PC-9 (cell line): ENCODE data around the gene PPP6C.

Experiments
- EZH2 ChIP-seq: fragments of 200-600 bp; sonication (generic); IDR thresholded peaks from 2 replicates; pipeline ENCODE4 v1.8.0; 2017; ENCODE audit warnings: antibody characterized with exemption, low read depth
- TF ChIP-seq, protein P1 (sequence below): fragments of 200-600 bp; sonication (generic); conservative IDR thresholded peaks from 2 replicates; pipeline ENCODE4 v1.6.1; 2017; ENCODE audit warnings: mixed run types, antibody characterized with exemption, mild to moderate bottlenecking, moderate library complexity

GRCh38 chr9:125133403-125134329 is 55.9 kb downstream of the PPP6C start:
- TF ChIP-seq, protein P1, sequence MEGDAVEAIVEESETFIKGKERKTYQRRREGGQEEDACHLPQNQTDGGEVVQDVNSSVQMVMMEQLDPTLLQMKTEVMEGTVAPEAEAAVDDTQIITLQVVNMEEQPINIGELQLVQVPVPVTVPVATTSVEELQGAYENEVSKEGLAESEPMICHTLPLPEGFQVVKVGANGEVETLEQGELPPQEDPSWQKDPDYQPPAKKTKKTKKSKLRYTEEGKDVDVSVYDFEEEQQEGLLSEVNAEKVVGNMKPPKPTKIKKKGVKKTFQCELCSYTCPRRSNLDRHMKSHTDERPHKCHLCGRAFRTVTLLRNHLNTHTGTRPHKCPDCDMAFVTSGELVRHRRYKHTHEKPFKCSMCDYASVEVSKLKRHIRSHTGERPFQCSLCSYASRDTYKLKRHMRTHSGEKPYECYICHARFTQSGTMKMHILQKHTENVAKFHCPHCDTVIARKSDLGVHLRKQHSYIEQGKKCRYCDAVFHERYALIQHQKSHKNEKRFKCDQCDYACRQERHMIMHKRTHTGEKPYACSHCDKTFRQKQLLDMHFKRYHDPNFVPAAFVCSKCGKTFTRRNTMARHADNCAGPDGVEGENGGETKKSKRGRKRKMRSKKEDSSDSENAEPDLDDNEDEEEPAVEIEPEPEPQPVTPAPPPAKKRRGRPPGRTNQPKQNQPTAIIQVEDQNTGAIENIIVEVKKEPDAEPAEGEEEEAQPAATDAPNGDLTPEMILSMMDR: no peak
- TF ChIP-seq EZH2: no peak
